ENCODE data around the gene GRIA4. TPM values are rescaled to one million over a fixed set of nuclear protein-coding genes. Genes with fewer than 3 reads are reported as not detected.

Gene GRIA4
- polyA plus RNA-seq, 3 donors = not detected

DNA sequence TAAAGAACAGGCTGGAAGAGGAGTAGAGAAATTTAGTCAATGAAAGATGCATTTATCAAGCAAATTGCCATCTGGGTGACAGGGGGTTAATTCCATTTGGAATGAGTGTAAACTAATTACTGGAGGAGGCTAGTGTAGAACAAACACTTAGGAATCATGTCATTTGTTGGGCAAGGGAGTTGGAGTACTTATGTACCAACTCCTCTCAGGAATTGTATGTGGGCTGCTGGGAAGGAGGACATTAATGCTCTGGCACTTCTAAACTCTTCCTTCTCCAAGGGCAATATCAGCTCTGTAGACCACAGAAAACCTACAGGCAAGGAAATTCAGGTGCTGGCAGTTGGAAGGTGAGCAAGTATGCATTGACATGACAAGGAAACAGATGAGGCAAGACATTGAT is 271.2 kb downstream of the GRIA4 start:
- H3K4me1 Mint-ChIP-seq = no peaks in the 10 kb centered on the region
- Histone ChIP-seq H3K36me3 (replicated peaks in 1 of 2; ENCODE audit: control insufficient read depth in 1 of 2, insufficient read depth in 2 of 2, low read length in 2 of 2) (no peaks in the 10 kb centered on the region), H3K9me3 (replicated peaks in 1 of 2; ENCODE audit: control insufficient read depth in 1 of 2, insufficient read depth in 1 of 2, low read length in 2 of 2) (no peaks in the 10 kb centered on the region), H3K4me2 (replicated peaks; ENCODE audit: extremely low read depth, low read length, poor library complexity, severe bottlenecking) (no peak overlapping the region), H4K20me1 (ENCODE audit: insufficient read depth, low read length) (no peaks in the 10 kb centered on the region), H2AFZ (ENCODE audit: insufficient read depth, low read depth, low read length, poor library complexity, severe bottlenecking) (no peak overlapping the region), H3K79me2 (ENCODE audit: insufficient read depth, low read length) (no peaks in the 10 kb centered on the region), H3K27ac (ENCODE audit: low read depth in 1 of 2, low read length in 2 of 2) (no peak overlapping the region), H3K4me3 (replicated peaks in 1 of 3; ENCODE audit: low read depth in 2 of 3, low read length in 3 of 3) (no peak overlapping the region), H3K9ac (ENCODE audit: insufficient read depth, low read length, poor library complexity, severe bottlenecking) (no peak overlapping the region), H3K4me1 (ENCODE audit: control insufficient read depth in 1 of 2, insufficient read depth in 2 of 2, low read length in 2 of 2) (no peaks in the 10 kb centered on the region), H3K27me3 (ENCODE audit: control insufficient read depth in 2 of 2, insufficient read depth in 2 of 2, low read length in 2 of 2) (no peaks in the 10 kb centered on the region)
- DNase-seq = no peak
- no peak overlapping the region for H3K27ac Mint-ChIP-seq
- no peak overlapping the region for H3K4me3 Mint-ChIP-seq
- H3K36me3 Mint-ChIP-seq = no peaks in the 10 kb centered on the region
- no peaks in the 10 kb centered on the region for H3K27me3 Mint-ChIP-seq (ENCODE audit: low read depth in 3 of 3)
- TF ChIP-seq CTCF (IDR thresholded peaks at IDR 0.05) = no peak
- peaks cover 0 to 8% (median 2%) of the 10 kb centered on the region in 7 donors for H3K9me3 Mint-ChIP-seq
- intact Hi-C loops (cut with micrococcal nuclease) = no loop called here

GRCh38 chr11:105884436-105884835 is 274.6 kb downstream of the GRIA4 start:
- TF ChIP-seq CTCF (IDR thresholded peaks at IDR 0.05) = no peak
- no peaks in the 10 kb centered on the region for H3K36me3 Mint-ChIP-seq
- H3K4me3 Mint-ChIP-seq = no peak overlapping the region
- Histone ChIP-seq H3K36me3 (replicated peaks in 1 of 2; ENCODE audit: control insufficient read depth in 1 of 2, insufficient read depth in 2 of 2, low read length in 2 of 2) (no peaks in the 10 kb centered on the region), H3K27me3 (ENCODE audit: control insufficient read depth in 2 of 2, insufficient read depth in 2 of 2, low read length in 2 of 2) (no peaks in the 10 kb centered on the region), H3K9me3 (replicated peaks in 1 of 2; ENCODE audit: control insufficient read depth in 1 of 2, insufficient read depth in 1 of 2, low read length in 2 of 2) (no peaks in the 10 kb centered on the region), H3K4me2 (replicated peaks; ENCODE audit: extremely low read depth, low read length, poor library complexity, severe bottlenecking) (no peak overlapping the region), H4K20me1 (ENCODE audit: insufficient read depth, low read length) (no peaks in the 10 kb centered on the region), H3K4me1 (ENCODE audit: control insufficient read depth in 1 of 2, insufficient read depth in 2 of 2, low read length in 2 of 2) (no peaks in the 10 kb centered on the region), H3K9ac (ENCODE audit: insufficient read depth, low read length, poor library complexity, severe bottlenecking) (no peak overlapping the region), H3K79me2 (ENCODE audit: insufficient read depth, low read length) (no peaks in the 10 kb centered on the region), H3K4me3 (replicated peaks in 1 of 3; ENCODE audit: low read depth in 2 of 3, low read length in 3 of 3) (no peak overlapping the region), H2AFZ (ENCODE audit: insufficient read depth, low read depth, low read length, poor library complexity, severe bottlenecking) (no peak overlapping the region), H3K27ac (ENCODE audit: low read depth in 1 of 2, low read length in 2 of 2) (no peak overlapping the region)
- H3K4me1 Mint-ChIP-seq = no peaks in the 10 kb centered on the region
- H3K27me3 Mint-ChIP-seq (ENCODE audit: low read depth in 3 of 3) = no peaks in the 10 kb centered on the region
- peaks cover 0 to 3% (median 0%) of the 10 kb centered on the region in 7 donors for H3K9me3 Mint-ChIP-seq
- no peak overlapping the region for H3K27ac Mint-ChIP-seq
- no peak for DNase-seq
- WGBS (ENCODE audit: insufficient coverage) = 80% methylated on average over 1 of the region's 3 CpGs
- intact Hi-C loops (cut with micrococcal nuclease) = no loop called here
